ENCODE data around the gene BRMS1. TPM values are rescaled to one million over a fixed set of nuclear protein-coding genes. Genes with fewer than 3 reads are reported as not detected.
"Not testable (repeated sequence)": the region's sequence is repeated elsewhere in the genome, so short reads cannot be mapped to it uniquely, and the experiment has no call there.

The BRMS1 gene
- polyA plus RNA-seq (ENCODE audit: insufficient read length in 4 of 4) = 10 to 100 TPM; 15.3 to 36.1 (median 29.9) TPM

- peak; percentile 89 to 94 (median 92) for DNase-seq (ENCODE audit: low read depth in 4 of 4, low spot score in 3 of 4)
Measured at GRCh38 chr11:66344550-66345315, at the start of gene BRMS1. TSS of gene BRMS1 (minus strand) at chr11:66345104. CDS start at chr11:66342234, 2,870 bp downstream.

GRCh38 chr11:66393954-66394353 is 49.0 kb upstream of the BRMS1 start:
- DNase-seq (ENCODE audit: low read depth in 4 of 4, low spot score in 3 of 4) = no peak

GRCh38 chr11:66391322-66391721 is 46.4 kb upstream of the BRMS1 start:
- no peak for DNase-seq (ENCODE audit: low read depth in 4 of 4, low spot score in 3 of 4)

- DNase-seq (ENCODE audit: low read depth in 4 of 4, low spot score in 3 of 4) = peak in 1 of 4 donors; percentile 56
Measured at GRCh38 chr11:66388780-66389386, 44.0 kb upstream of the BRMS1 start.

- DNase-seq (ENCODE audit: low read depth in 4 of 4, low spot score in 3 of 4) = peak in 3 of 4 donors; percentile 74 to 85 (median 77)
Measured at GRCh38 chr11:66386171-66387069, 41.5 kb upstream of the BRMS1 start.

GRCh38 chr11:66384316-66384715 is 39.4 kb upstream of the BRMS1 start:
- DNase-seq (ENCODE audit: low read depth in 4 of 4, low spot score in 3 of 4) = not testable (repeated sequence)

- DNase-seq (ENCODE audit: low read depth in 4 of 4, low spot score in 3 of 4) = not testable (repeated sequence)
Measured at GRCh38 chr11:66380264-66380663, 35.4 kb upstream of the BRMS1 start.

GRCh38 chr11:66373690-66374287 is 28.9 kb upstream of the BRMS1 start:
- DNase-seq (ENCODE audit: low read depth in 4 of 4, low spot score in 3 of 4) = not testable (repeated sequence)

- DNase-seq (ENCODE audit: low read depth in 4 of 4, low spot score in 3 of 4) = no peak
Measured at GRCh38 chr11:66373265-66373664, 28.4 kb upstream of the BRMS1 start.

GRCh38 chr11:66371627-66372415 is 26.9 kb upstream of the BRMS1 start, which contains the start of gene SLC29A2:
TSS of gene SLC29A2 (minus strand) at chr11:66371760. CDS start at chr11:66371591, 169 bp downstream.
- peak; percentile 63 to 81 (median 65) for DNase-seq (ENCODE audit: low read depth in 4 of 4, low spot score in 3 of 4)

GRCh38 chr11:66369073-66369894 is 24.4 kb upstream of the BRMS1 start:
- DNase-seq (ENCODE audit: low read depth in 4 of 4, low spot score in 3 of 4) = no peak

GRCh38 chr11:66368484-66368883 is 23.6 kb upstream of the BRMS1 start:
- DNase-seq (ENCODE audit: low read depth in 4 of 4, low spot score in 3 of 4) = no peak

GRCh38 chr11:66367561-66368312 is 22.8 kb upstream of the BRMS1 start:
- no peak for DNase-seq (ENCODE audit: low read depth in 4 of 4, low spot score in 3 of 4)

GRCh38 chr11:66366844-66367477 is 22.1 kb upstream of the BRMS1 start:
- DNase-seq (ENCODE audit: low read depth in 4 of 4, low spot score in 3 of 4) = no peak

- no peak for DNase-seq (ENCODE audit: low read depth in 4 of 4, low spot score in 3 of 4)
Measured at GRCh38 chr11:66365711-66366619, 21.1 kb upstream of the BRMS1 start.

GRCh38 chr11:66365166-66365565 is 20.3 kb upstream of the BRMS1 start:
- DNase-seq (ENCODE audit: low read depth in 4 of 4, low spot score in 3 of 4) = no peak
